ENCODE measurements around the gene MGARP. TPM values are rescaled to one million over a fixed set of nuclear protein-coding genes. Genes with fewer than 3 reads are reported as not detected.
"Not testable (repeated sequence)": the region's sequence is repeated elsewhere in the genome, so short reads cannot be mapped to it uniquely, and the experiment has no call there.

MGARP gene
- total RNA-seq, 1 donor from 2014 or later, result 0.28 TPM

DNA sequence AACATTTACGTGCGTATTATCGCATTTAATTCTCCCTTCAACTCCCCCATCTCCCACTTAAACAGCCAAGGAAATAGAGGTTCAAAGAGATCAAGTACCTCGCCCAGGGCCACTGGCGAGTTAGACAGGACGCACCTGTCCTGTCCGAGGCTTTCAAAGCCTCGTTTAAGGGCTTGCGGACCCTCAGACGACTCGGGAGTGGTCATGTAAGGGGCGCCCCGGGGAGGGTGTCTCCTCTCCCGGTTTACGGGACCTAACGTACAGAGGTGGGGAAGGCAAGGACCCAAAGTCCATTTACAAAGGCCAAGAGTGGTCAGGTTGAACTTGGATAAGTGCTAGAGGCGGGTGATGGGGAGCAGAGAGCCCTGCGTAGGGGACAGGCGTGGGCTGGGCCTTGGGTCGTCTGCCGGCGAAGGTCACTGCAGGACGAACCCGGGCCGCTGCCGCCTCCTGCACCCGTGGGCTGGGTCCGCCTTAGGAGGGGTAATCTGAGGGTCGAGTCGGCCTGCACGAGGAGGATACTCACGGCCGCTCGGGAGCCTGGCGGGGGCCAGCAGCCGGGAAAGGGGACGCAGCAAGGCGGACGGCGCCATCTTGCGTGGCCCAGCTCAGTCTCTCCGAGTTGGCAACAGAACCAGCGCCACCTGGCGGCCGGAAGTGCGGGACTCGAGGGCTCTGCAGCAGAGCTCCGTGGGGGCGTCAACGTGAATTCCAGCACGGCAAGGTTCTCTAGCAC lies 15.3 kb upstream of the MGARP start:
- peak; percentile 93 for ATAC-seq

DNA sequence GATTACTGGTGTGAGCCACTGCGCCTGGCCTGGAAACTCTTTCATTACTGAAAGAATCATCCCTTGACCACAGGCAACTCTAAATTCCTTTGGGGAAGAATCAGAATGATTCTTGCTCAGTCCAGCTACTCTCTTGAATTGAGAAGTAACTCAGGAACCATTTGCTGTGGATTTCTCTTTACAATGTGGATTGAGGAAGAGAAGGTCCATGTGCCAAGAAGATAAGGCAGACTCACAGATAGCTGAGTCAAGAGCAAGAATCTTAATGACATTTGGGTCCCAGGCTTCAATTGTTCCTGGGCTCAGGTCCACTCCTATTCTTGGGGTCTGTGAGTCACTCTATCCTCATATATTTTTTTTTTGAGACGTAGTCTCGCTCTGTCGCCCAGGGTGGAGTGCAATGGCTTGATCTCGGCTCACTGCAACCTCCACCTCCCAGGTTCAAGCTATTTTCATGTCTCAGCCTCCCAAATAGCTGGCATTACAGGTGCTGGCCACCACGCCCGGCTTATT lies 6.2 kb upstream of the MGARP start:
- ATAC-seq, result no peak

DNA sequence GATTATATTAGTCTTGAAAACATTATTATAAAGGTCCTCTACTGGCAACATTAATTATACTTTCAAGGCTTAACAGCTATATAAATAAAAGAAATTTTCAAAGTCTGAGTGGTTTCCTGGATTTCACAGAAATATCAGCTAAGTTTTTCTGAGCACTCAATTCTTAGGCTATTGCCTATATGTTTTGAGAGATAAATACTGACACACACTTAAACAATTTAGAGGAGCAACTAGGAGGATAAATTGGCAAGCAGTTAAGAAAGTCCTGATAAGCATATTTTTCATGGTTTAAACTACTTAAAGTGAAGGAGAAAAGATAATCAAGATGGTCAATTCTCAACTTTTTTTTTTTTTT lies 2.7 kb upstream of the MGARP start:
- no peak for ATAC-seq

DNA sequence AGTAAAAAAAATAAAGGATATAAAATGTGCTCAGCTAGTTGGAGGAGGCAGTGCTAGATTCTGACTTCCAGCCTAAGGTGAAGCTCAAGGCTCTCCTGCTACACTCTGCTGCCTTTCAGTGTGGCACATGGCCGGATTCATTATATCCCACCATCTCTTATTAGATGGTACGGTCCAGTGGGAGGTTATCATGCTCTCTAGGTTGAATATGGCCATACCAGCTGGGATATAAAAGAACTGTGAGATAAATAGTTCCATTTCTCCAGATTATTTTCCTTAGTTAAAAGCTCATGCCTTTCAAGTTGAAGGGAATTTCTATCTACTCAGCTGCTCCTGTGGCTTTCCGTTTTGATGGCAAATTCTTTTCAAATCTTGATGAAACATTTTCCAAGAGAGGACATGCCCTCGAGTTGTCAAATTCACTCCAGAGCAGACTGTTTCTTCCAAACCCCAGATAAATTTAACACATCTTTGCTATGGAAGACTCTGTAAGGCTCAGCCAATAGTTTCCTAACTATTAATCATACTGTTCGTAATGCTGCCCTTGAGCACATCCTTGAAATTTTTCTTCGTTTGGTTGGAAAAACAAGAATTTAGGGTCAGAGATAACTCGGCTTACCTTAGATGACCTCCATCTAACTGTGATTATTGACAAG lies 2.2 kb upstream of the MGARP start:
- no peak for ATAC-seq

DNA sequence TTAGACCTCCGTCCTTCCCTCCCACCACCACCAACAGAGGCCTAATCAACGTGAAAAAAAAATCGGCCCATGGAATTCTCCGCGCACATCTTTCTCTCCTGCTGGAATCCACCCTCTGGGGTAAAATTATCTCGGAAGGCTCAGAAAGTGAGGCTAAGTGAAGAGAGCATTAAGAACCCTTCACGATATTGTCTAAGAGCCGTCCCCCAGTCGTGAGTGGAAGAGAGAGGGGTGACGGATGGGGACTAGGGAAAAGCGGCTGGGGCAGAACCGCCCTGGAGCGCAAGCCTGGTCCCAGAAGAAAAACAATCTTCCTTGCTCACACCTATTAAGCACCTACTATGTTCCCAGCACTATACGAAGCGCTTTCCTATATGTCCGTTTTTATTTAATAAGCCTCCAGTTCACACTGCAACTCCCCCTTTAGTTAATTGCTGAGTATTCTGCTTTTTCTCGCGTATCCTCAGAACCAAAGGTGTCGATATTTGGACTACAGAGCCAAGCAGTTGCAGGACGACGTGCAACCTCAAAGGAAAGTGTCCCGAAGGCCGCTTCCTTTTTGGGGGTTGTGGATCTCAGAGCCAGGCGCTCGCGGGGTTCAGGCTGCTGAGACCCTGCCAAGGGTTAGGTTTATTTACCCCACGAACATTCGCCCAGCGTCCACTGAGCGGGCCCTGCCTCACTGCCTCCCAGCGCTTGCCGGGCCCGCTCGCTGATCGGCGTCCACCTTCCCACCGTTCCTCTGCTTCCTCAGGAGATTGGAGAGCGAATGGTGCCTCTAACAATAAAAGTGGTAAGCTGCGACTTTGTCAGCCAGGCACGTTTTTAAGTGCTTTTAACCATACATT lies 889 bp downstream of the MGARP start:
- no peak for ATAC-seq

DNA sequence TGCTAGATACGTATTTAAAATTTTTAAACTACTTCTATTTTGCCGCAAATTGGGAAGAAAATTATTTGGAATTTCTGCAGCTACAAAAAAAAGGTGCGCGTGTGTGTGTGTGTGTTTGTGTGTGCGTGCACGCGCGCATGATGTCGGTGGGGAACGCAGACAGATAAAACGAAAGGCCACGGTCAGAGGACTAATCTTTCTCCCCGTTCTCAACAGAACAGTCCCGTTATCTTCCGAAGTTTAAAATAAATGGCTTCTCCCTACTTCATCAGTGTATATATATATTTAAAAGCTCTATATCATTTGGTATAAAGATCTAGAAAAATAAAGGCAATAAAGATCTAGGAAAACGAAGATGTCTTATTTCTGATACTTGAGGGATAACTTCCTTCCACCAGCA lies 1.5 kb downstream of the MGARP start:
- no peak for ATAC-seq

DNA sequence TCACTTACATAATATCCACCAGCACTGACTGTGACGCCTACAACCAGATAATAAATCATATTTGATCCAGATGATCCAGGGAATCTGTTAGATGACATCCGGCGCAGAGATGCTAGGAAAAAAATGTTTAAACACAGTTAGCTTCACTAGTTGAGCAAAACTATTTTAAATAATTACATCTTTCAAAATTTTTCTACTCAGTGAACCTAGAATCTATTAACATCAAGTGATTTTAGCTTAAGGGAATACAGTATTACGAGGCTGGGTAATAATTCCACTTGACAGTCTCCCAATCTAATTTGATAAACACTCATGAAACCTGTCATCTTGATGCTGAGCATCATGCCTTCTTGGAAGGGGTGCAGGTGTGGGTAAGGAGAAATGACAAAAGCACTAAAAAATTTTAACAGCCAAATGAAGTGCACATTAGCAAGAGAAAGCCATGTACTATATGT lies 4.7 kb downstream of the MGARP start:
- ATAC-seq, result no peak

DNA sequence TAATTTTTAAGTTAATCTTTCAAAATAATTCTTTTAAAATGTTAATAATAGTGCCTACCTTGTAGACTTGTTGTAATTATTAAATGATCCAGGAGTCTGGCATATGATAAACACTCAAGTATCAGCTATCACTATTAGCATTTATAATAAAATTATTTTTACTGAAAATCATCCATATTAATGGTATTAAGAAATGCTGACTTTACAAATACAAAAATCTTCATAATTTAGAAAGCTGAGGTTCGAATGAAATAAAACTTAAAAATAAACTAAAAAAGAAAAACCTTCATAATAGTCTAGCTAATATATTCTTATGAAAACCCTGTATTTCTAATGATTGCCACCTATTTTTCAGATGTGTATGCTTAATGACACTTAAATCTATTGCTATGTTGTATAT lies 5.2 kb downstream of the MGARP start:
- ATAC-seq, result no peak

DNA sequence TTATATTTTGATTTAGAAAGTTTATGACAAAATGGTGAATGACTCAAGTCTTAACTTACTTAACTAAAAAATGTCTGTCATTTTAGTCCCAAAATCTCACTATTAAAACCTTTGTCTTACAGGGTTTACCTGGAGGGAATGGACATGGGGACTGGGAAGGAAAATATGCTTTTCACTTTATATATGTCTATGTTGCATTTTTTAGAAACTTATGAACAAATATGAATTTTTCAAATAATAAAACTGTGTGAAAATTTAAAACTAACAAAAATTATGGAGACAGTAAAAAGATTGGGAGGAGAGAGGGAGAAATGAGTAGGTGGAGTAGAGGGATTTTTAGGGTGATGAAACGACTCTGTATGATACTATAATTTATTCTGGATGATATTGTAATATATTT lies 6.2 kb downstream of the MGARP start:
- no peak for ATAC-seq

DNA sequence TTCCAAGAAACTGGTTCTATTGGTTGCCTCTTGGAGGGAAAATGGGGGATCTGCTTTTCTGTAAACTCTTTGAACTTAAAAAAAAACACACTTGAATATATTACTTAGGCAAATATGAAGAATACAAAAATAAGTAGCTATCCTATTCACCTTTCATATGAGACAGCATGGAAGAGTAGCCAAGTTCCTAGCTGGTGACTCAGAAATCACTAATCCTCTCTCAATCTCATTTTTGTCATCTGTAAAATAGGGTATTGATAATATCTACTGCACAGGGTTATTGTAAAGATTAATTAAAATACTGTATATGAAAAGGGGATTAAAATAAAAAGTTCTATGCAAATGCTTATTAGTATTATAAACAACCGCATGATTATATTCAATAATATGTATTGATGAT lies 12.7 kb downstream of the MGARP start:
- ATAC-seq, result no peak

DNA sequence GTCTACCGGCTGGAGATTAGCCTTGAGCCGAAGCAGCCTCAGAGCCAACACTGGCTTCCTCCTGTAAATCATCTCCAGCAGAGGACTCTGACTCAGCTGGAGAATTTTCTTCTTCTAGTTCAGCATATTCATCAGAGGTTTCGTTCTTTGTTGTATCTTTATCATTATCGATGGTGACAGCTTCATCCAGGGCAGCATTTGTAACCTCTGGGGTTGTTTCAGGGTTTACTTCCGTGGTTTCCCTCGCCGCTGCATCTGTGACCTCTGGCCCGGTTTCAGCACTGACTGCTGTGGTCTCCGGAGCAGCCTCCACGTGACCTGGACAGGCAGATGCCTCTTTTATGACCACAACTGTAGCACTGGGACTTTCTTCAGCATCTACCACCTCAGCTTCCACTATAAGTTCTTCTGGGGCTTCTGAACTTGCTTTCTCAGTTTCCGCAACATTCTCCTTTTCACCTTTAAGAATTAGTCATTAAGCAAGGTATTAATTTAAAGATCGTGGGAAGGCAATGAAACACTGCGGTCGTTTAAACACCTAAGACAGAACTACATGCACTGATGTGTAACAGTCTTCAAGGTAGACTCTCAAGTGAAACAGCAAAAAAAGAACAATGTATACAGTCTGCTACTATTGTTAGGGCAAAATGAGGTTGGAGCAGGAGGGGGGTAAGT lies 13.3 kb downstream of the MGARP start:
- ATAC-seq, result peak; percentile 66

DNA sequence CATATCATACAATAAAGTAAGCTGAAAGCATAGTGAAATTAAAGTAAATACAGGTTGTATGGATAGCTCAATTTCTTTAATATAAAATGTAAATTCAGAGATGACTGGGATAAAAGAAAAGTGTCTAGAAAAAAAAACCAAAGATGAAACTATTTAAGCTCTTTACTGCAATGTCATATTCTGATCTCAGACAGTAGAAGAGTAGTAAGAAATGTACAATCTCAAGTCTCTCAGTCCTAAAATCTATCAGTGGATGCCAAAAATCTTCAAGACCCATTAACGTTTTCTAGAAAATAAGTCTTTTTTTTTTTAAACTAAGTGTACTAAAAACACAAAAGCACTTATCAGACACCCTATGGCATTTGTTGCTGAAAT lies 13.8 kb downstream of the MGARP start:
- ATAC-seq, result no peak

DNA sequence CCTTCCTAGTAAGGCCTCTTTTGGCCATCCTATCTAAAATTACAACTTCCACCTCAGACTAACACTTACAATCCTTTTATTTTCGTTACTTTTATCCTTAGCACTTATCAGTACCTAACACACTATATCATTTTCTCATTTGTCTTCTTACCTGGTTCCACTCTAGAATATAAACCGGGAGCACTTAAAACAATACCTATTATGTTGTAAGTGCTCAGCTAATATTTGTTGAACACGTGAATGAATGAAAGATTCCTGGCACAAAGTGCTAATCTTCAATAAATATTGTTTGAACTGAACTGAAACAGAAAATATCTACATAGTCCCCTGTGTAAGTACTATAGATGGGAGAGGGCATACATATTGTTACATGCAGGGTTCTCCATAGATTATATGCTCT lies 14.4 kb downstream of the MGARP start:
- no peak for ATAC-seq

DNA sequence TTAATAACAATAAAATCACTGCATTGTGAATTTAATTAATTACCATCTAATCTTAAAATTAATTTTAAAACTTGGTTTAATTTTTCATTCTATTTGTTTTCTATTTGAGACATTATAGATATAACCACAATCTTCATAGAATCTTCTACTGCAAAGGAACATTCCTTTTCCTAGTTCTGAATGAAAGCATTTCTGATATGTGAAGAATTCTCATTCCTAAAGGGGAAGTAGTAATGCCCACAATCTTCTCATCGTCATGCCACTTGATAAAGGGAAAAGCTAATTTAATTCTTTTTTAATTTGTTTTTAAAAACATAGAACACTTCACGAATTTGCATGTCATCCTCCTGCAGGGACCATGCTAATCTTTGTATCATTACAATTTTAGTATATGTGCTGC lies 23.7 kb downstream of the MGARP start:
- ATAC-seq, result no peak

DNA sequence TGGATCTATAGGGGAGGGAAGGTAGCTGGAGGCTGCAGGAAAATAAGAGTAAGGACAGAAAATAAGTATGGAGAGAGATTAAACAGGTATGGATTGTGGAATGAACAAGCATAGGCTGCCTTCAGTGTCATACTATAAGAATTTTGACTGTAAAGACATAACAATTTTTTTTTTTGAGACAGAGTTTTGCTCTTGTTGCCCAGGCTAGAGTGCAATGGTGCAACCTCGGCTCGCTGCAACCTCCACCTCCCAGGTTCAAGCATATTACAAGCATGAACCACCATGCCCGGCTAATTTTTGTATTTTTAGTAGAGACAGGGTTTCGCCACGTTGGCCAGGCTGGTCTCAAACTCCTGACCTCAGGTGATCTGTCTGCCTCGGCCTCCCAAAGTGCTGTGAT lies 24.4 kb downstream of the MGARP start:
- not testable (repeated sequence) for ATAC-seq

DNA sequence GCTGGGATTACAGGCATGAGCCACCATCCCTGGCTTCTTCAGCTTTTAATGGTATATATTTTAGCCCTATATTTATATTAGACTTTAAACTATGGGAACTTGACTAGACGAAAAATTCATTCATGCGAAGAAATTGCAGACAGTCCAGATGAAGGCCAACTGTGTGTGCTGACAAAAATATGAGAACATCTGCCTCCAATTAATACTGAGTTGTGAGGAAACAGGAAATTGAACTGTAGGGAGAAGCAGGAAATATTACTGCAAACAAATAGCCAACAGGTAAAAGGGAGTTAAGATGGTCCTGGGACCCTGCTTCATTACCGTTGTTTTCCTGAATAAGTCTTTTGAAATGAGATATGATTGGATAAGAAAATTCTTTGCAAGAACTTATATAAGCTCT lies 26.3 kb downstream of the MGARP start:
- ATAC-seq, result no peak

DNA sequence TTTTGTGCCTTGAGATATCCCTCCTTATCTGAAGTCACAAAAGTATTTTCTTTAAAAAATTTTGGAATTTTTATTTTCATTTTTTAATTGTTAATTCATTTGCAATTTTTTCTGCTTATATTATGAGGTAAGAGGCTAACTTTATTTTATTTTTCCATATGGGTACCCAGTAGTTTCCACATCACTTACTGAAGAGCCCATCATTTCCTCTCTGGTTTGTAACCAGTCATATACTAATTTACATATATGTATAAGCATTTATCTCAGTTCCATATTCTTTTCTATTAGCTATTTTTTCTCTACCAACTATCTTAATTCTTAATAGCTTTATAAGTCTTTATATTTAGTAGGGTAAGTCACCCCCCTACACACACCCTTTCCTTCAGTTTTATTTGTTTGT lies 27.0 kb downstream of the MGARP start:
- no peak for ATAC-seq

DNA sequence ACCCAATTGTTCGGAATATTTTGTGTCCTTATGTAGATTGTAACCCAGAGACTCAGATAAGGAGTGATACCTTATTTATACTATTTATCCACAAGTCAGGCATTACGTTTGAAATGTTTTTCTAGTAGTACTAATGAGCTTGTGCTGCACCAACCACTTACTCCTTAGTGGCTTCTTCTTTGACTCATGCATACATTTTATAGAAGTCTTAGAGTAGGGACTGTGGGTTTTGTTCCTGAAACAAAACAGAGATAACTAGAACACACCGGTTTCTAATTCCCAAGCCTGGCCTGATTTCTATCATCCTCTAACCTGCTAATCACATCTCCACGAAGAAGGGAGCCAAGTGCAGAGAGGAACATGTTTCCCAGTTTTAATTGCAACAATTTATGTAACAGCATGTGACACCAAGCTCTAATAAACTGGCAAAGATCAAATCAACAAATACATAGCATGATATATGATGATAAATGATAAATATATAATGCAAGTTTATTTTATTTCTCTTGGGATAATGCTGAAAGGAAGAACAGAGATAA lies 32.3 kb downstream of the MGARP start:
- ATAC-seq, result no peak

DNA sequence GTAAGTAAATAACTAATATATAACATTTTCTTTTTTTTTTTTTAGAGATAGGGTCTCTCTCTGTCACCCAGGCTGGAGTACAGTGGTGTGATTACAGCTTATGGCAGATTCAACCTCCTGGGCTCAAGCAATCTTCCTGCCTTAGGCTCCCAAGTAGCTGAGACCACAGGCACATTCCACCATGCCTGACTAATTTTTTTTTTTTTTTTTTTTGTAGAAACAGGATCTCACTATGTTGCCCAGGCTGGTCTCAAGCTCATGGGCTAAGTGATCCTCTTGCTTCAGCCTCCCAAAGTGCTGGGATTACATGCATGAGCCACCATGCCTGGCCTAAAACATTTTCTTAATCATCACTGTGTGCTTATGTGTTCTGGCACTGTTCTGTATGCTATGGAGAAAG lies 32.8 kb downstream of the MGARP start:
- ATAC-seq, result no peak

DNA sequence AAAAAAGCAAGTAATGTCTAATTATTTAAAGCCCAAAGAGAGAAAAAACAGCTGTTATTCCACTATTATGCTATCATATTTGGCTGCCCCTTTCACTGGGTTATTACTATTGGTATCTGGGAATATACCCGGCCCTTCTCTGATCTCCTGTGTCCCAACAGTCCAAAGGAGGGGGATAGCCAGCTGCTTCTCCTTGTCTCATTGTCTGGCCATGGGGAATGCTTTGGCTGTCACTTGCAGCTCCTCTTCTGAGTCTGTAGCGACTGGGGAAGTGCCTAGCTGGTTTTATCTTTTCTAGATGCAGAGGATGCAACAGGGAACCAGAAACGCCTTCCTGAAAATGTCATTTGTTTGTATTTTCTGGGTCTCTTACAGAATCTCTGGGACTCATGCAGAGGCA lies 33.9 kb downstream of the MGARP start:
- no peak for ATAC-seq

DNA sequence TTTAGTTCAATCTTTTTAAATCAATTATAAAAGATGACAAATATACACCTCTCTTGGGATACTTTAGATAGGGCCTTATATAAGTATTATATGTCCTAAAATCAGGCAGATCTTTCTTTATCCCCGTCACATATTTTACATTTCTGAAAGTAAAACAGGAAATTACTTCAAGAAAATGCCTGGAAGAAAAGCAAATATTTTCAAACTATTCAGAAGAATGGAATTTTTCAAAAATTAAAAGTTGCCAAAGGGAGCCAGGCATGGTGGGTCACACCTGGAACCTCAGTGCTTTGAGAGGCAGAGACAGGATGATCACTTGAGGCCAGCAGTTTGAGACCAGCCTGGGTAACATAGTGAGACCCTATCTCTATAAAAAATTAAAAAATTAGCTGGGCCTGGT lies 34.4 kb downstream of the MGARP start:
- ATAC-seq, result no peak
